Nephron (organoid): ENCODE results near the gene DNAJC15.
"Not testable (repeated sequence)": the region's sequence is repeated elsewhere in the genome, so short reads cannot be mapped to it uniquely, and the experiment has no call there.

Experiments used
- H3K27ac Mint-ChIP-seq, 3 experiments: 2 replicates each; pipeline ENCODE4 v1.8.0; 2020; ENCODE audit warnings: mixed read lengths in 3 of 3, mild to moderate bottlenecking in 2 of 3, moderate library complexity in 1 of 3
- H3K27me3 Mint-ChIP-seq: 2 replicates; pipeline ENCODE4 v1.8.0; 2021; ENCODE audit warnings: low read depth, mild to moderate bottlenecking, moderate library complexity, mixed read lengths
- H3K36me3 Mint-ChIP-seq: 2 replicates; pipeline ENCODE4 v1.8.0; 2020; ENCODE audit warnings: low read depth, mixed read lengths
- H3K4me1 Mint-ChIP-seq: 2 replicates; pipeline ENCODE4 v1.8.0; 2020; ENCODE audit warnings: mixed read lengths
- H3K4me3 Mint-ChIP-seq, 3 experiments: 2 replicates each; pipeline ENCODE4 v1.8.0; 2020; ENCODE audit warnings: mild to moderate bottlenecking in 3 of 3, mixed read lengths in 3 of 3, moderate library complexity in 2 of 3
- H3K9me3 Mint-ChIP-seq: 2 replicates; pipeline ENCODE4 v1.8.0; 2020; ENCODE audit warnings: mixed read lengths
- TF ChIP-seq, protein P1 (sequence below), 3 experiments: fragments of 200-600 bp; sonication (generic); IDR thresholded peaks; one replicate each; pipeline ENCODE4 v1.5.0; 2021; ENCODE audit warnings: antibody characterized with exemption in 3 of 3; ENCODE audit not compliant: unreplicated experiment in 3 of 3

DNAJC15 gene

DNA sequence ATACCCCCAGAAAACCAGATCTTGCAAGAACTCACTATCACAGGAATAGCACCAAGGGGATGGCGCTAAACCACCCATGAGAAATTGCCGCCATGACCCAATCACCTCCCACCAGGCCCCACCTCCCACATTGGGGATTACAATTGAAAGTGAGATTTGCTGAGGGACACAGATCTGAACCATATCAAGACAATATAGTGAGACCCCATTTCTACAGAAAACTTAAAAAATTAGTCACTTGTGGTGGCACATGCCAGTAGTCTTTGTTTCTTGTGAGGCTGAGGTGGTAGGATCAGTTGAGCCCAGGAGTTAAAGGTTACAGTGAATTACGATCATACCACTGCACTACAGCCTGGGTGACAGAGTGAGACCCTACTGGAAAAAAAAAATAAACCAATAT is 9.7 kb downstream of the DNAJC15 start:
- peaks cover 4% of the 10 kb centered on the region for H3K9me3 Mint-ChIP-seq
- TF ChIP-seq, protein P1, sequence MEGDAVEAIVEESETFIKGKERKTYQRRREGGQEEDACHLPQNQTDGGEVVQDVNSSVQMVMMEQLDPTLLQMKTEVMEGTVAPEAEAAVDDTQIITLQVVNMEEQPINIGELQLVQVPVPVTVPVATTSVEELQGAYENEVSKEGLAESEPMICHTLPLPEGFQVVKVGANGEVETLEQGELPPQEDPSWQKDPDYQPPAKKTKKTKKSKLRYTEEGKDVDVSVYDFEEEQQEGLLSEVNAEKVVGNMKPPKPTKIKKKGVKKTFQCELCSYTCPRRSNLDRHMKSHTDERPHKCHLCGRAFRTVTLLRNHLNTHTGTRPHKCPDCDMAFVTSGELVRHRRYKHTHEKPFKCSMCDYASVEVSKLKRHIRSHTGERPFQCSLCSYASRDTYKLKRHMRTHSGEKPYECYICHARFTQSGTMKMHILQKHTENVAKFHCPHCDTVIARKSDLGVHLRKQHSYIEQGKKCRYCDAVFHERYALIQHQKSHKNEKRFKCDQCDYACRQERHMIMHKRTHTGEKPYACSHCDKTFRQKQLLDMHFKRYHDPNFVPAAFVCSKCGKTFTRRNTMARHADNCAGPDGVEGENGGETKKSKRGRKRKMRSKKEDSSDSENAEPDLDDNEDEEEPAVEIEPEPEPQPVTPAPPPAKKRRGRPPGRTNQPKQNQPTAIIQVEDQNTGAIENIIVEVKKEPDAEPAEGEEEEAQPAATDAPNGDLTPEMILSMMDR (IDR thresholded peaks at IDR 0.05; ENCODE audit: unreplicated experiment in 3 of 3) = no peak
- H3K4me1 Mint-ChIP-seq = peaks cover 33% of the 10 kb centered on the region
- no peaks in the 10 kb centered on the region for H3K27me3 Mint-ChIP-seq
- H3K27ac Mint-ChIP-seq = no peak overlapping the region
- H3K4me3 Mint-ChIP-seq = no peak overlapping the region
- peaks cover 45% of the 10 kb centered on the region for H3K36me3 Mint-ChIP-seq

- Mint-ChIP-seq H3K36me3 (peaks cover 42% of the 10 kb centered on the region), H3K4me3 (peak overlapping the region in 2 of 3 experiments; percentile 15 to 34), H3K27ac (peak overlapping the region; percentile 49 to 91 (median 85)), H3K27me3 (no peaks in the 10 kb centered on the region), H3K4me1 (peaks cover 46% of the 10 kb centered on the region), H3K9me3 (peaks cover 4% of the 10 kb centered on the region)
- TF ChIP-seq, protein P1 (IDR thresholded peaks at IDR 0.05; ENCODE audit: unreplicated experiment in 3 of 3) = no peak
Measured at GRCh38 chr13:43036351-43037250, 13.2 kb downstream of the DNAJC15 start.

DNA sequence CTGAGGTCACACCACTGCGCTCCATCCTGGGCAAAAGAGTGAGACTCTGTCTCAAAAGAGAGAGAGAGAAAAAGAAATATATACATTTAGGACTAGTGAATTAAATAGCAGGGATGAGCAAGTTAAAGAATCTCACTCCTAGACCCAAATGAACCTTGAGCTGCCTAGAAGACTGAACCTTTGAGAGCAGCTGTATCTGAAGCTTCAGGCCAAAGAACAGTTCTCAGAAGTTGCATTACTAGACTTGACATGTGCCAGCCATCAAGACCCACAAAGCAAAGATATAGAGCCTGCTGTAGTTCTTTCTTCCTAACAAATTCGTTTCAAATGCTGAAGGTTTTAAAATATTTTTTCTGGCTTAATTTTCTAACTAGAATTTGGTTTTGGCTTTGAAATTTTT is 16.6 kb downstream of the DNAJC15 start:
- peaks cover 63% of the 10 kb centered on the region for H3K4me1 Mint-ChIP-seq
- peaks cover 26% of the 10 kb centered on the region for H3K36me3 Mint-ChIP-seq
- TF ChIP-seq, protein P1 (IDR thresholded peaks at IDR 0.05; ENCODE audit: unreplicated experiment in 3 of 3) = no peak
- no peak overlapping the region for H3K4me3 Mint-ChIP-seq
- H3K9me3 Mint-ChIP-seq = no peaks in the 10 kb centered on the region
- no peaks in the 10 kb centered on the region for H3K27me3 Mint-ChIP-seq
- peak overlapping the region; percentile 39 to 90 (median 55) for H3K27ac Mint-ChIP-seq

GRCh38 chr13:43040581-43041368 is 17.4 kb downstream of the DNAJC15 start:
- Mint-ChIP-seq H3K27ac (peak overlapping the region; percentile 39 to 90 (median 55)), H3K4me1 (peaks cover 62% of the 10 kb centered on the region), H3K36me3 (peaks cover 26% of the 10 kb centered on the region)
- not testable (repeated sequence) for H3K9me3 Mint-ChIP-seq, H3K27me3 Mint-ChIP-seq, H3K4me3 Mint-ChIP-seq

- Mint-ChIP-seq H3K27ac (peak overlapping the region; percentile 39 to 90 (median 84)), H3K9me3 (no peaks in the 10 kb centered on the region), H3K4me1 (peaks cover 62% of the 10 kb centered on the region), H3K36me3 (peaks cover 30% of the 10 kb centered on the region), H3K27me3 (no peaks in the 10 kb centered on the region), H3K4me3 (no peak overlapping the region)
- TF ChIP-seq, protein P1 (IDR thresholded peaks at IDR 0.05; ENCODE audit: unreplicated experiment in 3 of 3) = no peak
Measured at GRCh38 chr13:43041369-43041921, 18.1 kb downstream of the DNAJC15 start.

- no peaks in the 10 kb centered on the region for H3K27me3 Mint-ChIP-seq
- H3K4me3 Mint-ChIP-seq = no peak overlapping the region
- TF ChIP-seq, protein P1 (IDR thresholded peaks at IDR 0.05; ENCODE audit: unreplicated experiment in 3 of 3) = no peak
- H3K27ac Mint-ChIP-seq = peak overlapping the region in 2 of 3 experiments; percentile 43 to 64
- no peaks in the 10 kb centered on the region for H3K9me3 Mint-ChIP-seq
- peaks cover 28% of the 10 kb centered on the region for H3K36me3 Mint-ChIP-seq
- peaks cover 54% of the 10 kb centered on the region for H3K4me1 Mint-ChIP-seq
Measured at GRCh38 chr13:43042410-43042921, 19.1 kb downstream of the DNAJC15 start.
